HuH-7.5 (cell line): ENCODE data around the gene ACRV1.
"Not testable (repeated sequence)": the region's sequence is repeated elsewhere in the genome, so short reads cannot be mapped to it uniquely, and the experiment has no call there.

Experiments
- DNase-seq: peaks from one replicate; pipeline ENCODE4 v3.0.0; 2011; ENCODE audit warnings: low spot score

Gene ACRV1, protein sequence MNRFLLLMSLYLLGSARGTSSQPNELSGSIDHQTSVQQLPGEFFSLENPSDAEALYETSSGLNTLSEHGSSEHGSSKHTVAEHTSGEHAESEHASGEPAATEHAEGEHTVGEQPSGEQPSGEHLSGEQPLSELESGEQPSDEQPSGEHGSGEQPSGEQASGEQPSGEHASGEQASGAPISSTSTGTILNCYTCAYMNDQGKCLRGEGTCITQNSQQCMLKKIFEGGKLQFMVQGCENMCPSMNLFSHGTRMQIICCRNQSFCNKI

DNA sequence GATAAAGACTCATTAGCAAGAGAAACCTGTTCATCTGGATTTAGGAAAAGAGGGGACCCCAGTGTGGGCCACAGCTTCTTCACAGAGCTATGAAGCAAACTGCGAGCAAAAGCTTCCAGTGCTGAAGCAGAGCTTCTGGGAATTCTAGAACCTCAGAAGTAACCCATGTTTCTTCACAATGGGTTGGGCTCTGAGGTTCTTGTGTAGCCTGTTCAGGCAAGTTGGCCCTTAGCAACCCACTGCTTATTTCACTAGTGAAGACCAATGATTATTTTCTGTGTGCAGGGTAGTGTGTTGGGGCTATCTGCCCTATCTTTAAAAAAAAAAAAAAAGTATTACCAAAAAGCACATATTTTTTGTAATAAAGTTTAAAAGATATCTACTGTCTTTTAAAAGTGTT lies at the start of gene ACRV1:
ACRV1 (minus strand) TSS at position 101 of the 400 bp plus-strand sequence; CDS start at position 34, 67 bp downstream.
- DNase-seq = no peak

DNA sequence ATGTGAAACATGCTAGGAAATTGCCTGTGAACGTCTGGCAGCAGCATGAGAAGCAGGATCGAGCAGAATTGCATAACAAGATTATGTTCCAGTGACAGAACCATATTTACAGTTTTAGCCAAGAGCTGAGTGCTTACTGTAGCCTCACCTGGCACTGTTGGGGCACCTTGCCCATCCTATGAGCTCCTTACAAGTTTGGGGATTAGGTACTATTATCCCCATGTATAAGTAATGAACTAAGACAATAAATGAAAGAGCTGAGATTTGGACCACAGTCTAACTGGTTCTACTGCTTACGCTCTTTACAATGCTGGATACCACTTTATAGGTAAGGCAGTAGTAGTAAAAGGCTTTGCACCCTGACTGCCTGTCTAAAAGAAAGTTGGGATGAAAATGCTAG lies 48.3 kb upstream of the ACRV1 start:
- DNase-seq = no peak

DNA sequence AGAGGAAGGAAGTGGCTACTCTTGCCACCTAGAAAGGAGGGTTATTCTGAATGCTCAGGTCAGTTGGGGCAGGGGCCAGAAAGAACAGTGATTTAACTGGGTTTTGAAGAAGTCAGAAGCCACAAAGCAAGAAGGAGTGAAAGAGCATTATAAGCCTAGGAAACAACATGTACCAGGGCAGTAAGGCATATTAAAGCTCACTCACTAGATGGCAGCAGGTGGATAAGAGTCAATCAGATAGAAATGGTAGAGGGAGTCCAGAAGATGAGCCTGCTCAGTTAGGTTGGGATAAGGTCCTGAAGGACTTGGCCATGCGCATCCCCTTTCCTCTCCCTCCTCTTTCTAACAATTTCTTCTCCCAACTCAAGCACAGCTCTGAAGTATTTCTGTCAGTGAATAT lies 43.5 kb upstream of the ACRV1 start:
- no peak for DNase-seq

DNA sequence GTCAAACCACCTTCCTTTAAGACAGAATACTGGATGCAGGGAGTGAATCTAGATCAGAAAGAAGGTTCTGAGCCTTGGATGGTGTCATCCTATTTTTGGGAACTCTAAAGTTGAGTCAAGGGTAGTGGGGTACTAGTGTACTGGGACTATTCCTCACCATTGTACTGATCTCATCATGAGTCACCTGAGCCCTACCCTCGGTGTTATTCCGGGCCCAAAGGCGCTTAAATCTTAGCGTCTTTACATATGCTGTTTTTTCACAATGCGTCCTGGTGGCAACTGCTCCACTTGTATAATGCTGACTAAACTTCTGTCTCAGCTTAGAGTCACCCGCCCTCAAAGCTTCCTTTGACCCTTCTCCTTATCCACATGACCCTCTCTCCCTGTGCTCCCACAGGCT lies 40.1 kb upstream of the ACRV1 start:
- DNase-seq = no peak

DNA sequence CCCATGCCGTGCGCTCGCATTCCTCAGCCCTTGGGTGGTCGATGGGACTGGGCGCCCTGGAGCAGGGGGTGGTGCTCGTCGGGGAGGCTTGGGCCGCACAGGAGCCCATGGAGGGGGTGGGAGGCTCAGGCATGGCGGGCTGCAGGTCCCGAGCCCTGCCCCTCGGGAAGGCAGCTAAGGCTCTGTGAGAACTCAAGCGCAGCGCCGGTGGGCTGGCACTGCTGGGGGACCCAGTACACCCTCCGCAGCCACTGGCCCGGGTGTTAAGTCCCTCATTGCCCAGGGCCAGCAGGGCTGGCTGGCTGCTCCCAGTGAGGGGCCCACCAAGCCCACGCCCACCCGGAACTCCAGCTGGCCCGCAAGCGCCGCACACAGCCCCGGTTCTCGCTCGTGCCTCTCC lies 24.0 kb upstream of the ACRV1 start:
- DNase-seq = not testable (repeated sequence)

DNA sequence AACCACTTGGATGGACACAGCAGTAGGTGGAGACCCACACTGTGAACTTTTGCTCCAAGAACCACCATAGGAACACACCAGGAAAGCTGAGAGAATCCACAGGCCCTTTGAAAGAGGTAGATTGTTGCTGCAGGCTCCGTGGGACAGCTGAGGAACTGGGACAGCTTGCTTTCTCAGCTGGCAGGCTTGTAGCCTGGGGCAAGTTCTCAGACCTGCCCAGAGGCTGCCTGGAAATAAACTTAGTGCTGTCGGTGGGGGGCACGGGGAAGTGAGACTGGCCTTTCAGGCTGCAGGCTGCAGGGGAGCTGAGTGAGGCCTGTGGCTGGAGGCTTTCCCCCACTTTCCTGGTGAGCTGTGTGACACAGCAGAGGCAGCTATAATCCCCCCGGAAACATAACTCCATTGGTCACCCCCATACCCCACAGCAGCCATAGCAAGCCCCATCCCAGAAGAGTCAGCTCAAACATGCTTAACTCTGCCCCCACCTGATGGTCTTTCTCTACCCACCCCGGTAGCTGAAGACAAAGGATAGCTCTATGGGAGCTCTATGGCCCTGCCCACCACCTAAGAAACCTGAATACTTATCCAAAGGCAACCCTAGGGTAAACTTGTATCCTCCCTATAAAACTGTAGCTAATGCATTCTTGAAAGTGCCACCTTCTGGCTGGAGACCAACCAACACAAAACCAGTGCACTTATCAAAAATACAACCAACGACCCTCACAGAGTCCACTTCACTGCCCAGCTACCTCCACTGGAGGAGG lies 21.4 kb upstream of the ACRV1 start:
- no peak for DNase-seq

DNA sequence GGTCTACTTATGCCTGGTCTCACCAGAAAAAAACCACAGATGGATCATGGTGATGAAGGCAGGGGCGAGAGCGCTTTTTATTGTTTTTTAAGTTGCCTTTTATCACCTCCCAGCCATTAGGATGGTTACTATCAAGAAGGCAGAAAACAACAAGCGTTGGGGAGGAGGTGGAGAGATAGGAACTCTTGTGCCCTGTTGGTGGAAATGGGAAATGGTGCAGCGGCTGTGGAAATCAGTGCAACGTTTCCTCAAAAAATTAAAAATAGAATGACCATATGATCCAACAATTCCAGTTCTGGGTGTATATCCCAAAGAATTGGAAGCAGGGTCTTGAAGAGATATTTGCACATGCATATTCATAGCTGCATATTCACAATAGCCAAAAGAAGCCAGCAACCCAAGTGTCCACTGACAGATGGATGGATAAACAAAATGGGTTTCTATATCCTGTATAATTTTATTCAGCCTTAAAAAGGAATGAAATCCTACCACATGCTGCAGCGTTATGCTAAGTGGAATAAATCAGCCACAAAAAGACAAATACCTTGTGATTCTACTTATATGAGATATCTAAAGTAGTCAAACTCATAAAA lies 20.5 kb upstream of the ACRV1 start:
- DNase-seq = no peak

DNA sequence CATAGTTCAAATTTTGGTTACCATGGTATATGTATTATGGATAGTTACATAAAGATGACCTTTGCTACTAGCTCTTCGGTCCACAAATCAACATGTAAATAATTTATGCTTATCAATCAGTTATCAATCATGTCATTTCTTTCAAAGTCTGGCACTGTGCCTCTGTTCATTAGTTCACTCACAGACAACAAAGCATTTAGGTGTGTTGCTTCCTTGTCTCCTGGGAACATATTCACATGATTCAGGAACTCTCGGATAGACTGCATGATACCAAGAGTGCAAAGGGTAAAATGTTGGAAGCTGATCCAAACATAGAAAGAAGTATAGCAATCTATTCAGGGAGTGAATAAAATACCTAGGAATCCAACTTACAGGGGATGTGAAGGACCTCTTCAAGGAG lies 14.3 kb upstream of the ACRV1 start:
- DNase-seq = no peak

DNA sequence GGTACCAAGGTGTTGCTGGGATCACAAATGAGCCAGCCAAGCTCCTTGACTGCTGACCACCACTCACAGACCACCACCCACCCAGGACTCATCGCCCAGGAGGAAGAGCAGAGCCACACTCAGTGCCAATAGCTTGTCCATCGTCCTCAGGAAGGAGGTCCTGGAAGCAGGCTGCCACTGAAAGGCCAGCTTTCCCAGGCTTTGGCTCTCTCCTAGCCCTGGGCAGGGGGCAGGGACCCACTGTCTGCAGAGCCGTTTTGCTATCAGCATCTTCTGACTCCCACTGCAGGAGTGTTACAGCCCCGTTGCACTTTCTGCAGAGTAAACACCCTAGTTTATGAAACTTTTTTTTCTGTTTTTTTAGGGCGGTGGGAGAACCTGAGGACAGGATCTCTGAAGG lies 12.2 kb upstream of the ACRV1 start:
- no peak for DNase-seq

DNA sequence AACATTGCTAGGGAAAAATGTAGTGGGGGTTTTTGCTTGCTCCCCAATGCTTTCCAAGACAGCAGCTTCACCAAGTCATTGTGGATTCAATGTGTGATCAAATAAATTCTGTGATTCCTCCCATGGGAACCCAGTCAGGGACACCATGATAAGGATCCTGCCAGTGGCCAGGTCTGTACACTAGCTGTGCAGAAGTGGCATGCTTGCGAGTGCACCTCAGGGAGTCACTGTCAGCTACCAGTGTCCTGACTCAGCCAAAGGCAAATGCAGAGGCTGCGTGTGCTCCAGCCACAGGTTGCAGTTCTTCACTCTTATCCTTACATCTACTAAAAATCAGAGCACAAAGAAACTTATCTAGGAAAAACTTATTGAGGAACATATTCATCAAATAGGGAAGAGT lies 9.4 kb upstream of the ACRV1 start:
- no peak for DNase-seq

DNA sequence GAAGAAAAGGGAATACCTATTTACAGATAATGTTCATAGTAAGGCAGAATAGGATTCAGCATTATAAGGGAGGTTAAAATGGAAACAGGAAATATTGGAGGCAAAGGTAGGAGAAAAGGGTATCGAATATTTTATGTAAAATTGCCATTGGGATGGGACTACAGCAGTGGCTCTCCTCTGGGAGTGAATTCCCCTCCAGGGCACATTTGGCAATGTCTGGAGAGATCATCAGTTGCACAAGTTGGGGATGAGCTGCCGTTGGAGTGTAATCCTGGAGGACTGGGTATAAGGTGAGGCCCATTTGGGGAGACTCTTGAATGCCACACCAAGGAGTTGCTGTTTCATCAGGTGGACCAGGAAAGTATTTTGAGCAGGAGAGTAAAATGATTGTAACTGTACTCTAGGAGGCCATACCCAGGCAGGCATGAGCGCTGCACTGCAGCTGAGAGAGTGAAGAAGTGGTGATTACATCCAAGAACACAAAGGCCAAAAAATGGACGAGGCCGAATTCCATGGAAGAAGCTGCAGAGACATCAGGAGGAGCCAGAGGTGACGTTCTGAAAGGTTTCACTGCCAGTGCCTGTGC lies 8.7 kb upstream of the ACRV1 start:
- DNase-seq = no peak

DNA sequence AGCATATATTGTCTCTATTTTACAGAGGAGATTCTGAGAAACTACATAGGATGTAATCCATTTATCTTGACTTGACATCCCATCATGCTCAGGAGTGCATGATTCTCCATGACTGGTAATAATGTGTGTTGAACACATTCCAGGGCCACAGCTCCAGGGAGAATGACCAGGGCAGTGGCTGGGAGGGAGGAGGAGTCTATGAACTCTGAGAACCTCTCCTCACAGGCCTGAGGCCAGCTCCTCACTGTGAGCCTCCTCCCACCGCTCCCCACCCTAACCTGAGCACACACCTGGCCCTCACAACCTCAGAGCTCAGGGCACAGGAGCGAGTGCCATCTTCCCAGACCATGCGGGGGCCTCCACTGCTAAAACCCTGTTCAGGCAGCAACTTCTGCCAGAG lies 8.0 kb upstream of the ACRV1 start:
- DNase-seq = no peak

DNA sequence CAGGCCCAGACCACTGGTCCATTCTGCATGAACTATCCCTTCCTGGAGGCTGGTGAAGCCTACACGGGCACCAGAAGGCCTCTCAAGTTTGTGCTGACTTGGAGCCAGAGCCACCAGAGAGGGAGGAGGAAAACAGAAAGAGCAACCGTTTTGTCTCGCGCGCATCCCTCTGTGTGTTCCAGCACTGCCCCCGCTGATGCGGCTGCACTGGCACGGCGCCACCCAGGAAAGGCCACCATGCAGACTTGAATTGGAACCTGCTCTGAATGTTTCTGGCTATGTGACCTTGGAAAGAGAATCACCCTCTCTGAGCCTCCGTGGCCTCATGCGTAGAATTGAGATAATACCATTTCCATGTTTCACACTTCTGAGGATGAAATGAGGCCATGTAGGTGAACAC lies 7.4 kb upstream of the ACRV1 start:
- DNase-seq = no peak

DNA sequence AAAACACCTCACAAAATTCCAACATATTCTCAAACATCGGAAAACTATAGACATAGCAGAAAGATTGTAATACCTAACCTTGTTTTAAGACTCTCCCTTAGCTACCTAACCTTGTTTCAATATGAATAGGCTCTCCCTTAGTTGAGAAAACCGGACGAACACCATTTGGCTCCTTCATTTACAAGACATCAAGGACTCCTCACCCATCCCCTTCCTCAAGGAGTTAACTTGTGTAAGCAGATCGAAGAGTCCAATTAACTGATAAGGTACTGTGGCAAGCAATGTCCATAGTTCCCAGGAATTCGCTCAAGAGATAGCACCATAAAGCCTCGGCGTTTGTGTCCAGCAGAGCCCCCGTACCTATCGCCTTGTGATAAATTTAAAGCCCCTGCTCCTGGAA lies 4.6 kb upstream of the ACRV1 start:
- DNase-seq = no peak

DNA sequence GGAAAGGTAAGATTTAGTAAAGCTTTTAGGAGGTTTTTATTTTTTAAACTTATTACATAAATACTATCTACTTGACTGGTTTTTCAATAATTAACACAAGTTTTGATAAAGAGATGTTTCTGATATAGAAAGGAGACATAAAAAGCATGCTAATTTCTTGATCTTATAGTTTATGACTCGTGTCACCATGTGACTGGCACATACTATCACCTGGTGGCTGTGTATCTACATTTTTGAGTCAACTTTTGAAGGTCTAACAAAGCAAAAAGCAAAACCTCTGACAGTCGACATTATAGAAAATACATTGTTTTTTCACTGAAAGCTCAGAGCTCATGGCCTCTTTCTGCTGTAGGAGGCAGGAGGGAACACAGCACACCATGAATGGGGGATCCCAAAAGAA lies 810 bp downstream of the ACRV1 start:
- no peak for DNase-seq

DNA sequence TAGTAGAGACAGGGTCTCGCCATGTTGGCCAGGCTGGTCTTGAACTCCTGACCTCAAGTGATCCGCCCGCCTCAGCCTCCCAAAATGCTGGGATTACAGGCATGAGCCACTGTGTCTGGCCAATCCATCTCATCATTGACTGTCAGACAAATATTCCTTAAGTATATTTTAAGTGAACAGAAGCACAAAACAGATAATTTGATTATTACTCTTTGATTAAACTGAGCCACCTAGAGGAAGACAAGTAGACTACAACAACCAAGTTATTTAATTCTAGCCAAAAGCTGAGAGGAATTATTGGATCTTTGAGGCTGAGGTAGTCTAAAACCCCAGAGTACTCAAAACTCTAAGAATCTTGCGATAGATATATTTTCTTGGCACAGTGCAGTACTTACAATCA lies 1.2 kb downstream of the ACRV1 start:
- DNase-seq = no peak

DNA sequence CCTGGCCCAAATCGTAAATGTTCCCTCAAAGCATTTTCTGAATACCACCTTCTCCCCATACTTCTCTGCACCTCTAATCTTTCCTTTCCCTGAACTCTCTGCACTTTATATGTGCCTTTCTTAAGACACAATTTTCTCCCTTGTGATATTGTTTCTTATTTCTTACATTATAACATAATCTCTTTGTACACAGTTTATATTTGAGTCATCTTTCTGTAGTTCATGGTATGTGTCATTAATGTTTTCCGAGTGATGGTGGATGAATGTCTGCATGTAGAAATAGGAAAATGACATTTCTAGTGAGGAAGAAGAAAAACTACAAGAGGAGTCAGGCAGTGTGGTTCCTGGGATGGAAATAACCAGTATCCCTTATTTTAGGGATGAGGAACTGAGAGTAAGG lies 5.5 kb downstream of the ACRV1 start:
- DNase-seq = no peak

DNA sequence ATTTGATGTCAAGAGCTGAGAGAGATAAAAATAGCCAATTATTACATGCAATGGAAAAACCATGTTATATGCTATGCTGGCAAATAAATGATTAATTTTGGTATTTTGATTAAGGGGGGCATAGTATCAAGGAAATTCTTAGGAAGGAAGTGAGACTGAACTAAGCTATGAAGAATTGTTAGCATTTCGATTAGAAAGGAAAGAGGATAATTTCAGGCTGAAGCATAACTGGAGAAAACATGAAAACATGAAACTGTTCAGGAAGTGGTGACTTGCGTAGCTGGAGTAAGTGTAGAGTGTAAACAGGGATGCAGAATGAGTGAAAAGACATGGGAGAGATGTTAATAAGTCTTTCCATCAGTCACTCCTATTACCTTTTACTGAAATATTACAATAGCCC lies 6.4 kb downstream of the ACRV1 start:
- no peak for DNase-seq

DNA sequence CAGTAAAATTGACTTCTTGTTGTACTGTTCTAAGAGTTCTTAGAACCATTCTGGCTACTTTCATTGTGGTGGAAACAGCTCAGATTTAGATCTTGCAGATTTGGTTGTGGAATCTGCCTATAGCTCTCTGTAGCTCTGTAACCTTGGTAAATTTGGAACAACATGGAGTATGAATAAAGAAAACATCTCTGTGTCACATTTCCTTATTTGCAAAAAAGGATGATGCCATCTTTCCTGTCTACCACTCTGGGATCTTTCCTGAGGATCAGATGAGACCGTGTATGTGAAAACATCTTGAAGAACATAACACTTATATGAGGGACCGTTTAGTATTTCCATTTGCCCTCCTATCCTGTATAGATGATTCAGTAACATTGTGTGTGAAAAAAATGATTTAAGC lies 9.1 kb downstream of the ACRV1 start:
- no peak for DNase-seq

DNA sequence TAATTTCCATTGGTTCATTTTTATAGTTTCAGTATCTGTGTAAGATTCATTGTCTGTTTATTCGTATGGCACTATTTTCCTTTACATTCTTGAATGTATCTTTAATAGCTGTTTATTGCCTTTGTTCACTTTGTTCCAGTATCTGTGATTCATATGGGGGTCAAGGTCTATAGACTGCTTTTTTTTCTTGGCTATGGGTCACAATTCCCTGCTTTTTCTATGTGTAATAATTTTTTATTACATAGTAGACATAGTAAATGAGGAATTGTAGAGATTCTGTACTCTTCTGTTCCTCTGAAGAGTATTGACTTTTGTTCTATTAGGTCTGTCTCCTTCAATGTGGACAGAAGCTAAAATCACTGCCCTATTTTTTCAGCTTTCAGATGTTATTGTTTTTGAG lies 10.5 kb downstream of the ACRV1 start:
- no peak for DNase-seq

DNA sequence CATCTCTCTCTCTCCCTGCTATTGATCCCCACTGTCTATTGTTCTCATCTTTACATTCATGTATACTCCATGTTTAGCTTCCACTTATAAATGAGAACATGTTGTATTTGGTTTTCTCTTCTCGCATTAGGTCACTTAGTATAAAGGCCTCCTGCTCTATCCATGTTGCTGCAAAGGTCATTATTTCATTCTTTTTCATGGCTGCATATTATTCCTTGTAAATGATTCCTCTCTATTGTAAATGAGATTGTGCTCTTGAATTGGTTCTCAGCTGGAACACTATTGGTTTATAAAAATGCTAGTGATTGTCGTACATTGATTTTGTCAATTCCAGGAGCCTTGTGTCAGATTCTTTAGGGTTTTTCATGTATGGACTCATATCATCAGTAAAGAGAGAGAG lies 13.5 kb downstream of the ACRV1 start:
- DNase-seq = no peak

DNA sequence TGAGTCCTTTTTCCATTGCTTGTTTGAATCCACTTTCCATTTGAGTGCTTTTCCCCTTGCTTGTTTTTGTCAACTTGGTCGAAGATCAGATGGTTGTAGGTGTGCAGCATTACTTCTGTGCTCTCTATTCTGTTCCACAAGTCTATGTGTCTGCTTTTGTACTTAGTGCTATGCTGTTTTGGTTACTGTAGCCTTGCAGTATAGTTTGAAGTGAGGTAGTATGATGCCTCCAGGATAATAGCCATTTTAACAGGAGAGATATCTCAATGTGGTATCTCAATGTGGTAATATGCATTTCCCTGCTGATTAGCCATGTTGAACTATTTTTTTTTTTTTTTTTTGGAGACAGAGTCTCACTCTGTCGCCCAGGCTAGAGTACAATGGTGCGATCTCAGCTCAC lies 16.7 kb downstream of the ACRV1 start:
- DNase-seq = no peak

DNA sequence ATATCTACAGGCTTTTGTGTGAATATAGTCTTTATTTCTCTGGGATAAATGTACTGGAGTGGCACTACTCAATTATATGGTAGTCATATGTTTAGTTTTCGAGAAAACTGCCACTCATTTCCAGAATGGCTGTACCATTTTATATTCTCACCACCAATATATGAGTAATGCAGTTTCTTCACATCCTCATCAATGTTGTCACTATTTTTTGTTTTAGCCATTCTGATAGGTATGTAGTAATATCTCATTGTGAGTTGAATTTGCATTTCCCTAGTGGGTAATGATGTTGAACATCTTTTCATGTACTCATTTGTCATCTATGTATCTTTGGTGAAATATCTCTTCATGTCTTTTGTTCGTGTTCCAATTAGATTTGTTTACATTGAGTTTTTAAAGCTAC lies 18.0 kb downstream of the ACRV1 start:
- no peak for DNase-seq
